ENCODE measurements around the gene RAPGEF1.

The RAPGEF1 gene

GRCh38 chr9:131567910-131568309 is 172.0 kb downstream of the RAPGEF1 start:
- TF ChIP-seq CTCF (IDR thresholded peaks at IDR 0.05; ENCODE audit: low read length) (no peak), EZH2phosphoT487 (IDR thresholded peaks at IDR 0.05; ENCODE audit: low read length) (no peak), EZH2 (optimal IDR thresholded peaks at IDR 0.05; ENCODE audit: low read depth, low read length) (no peak)

GRCh38 chr9:131566158-131566557 is 173.7 kb downstream of the RAPGEF1 start:
- Histone ChIP-seq H3K36me3 (replicated peaks; ENCODE audit: insufficient read depth, low read length) (no peaks in the 10 kb centered on the region; the same call in 1 of the 2 replicates), H3K9ac (ENCODE audit: low read length) (no peak overlapping the region), H3K27me3 (replicated peaks; ENCODE audit: insufficient read depth, low read length) (no peaks in the 10 kb centered on the region), H3K4me1 (ENCODE audit: low read length) (no peaks in the 10 kb centered on the region), H3K79me2 (ENCODE audit: low read length) (no peaks in the 10 kb centered on the region), H4K20me1 (ENCODE audit: insufficient read depth, low read length) (no peaks in the 10 kb centered on the region), H3K27ac (ENCODE audit: low read length) (no peak overlapping the region), H3K9me2 (replicated peaks; ENCODE audit: insufficient read depth, low read length) (no peaks in the 10 kb centered on the region), H3K4me2 (ENCODE audit: low read depth, low read length) (no peak overlapping the region), H3K9me3 (replicated peaks; ENCODE audit: insufficient read depth, low read length) (no peaks in the 10 kb centered on the region), H3F3A (ENCODE audit: insufficient read depth, low read length) (no peaks in the 10 kb centered on the region), H2AFZ (ENCODE audit: low read length) (no peak overlapping the region), H3K4me3 (ENCODE audit: low read length) (no peak overlapping the region)
- DNase-seq, result no peak
- TF ChIP-seq CTCF (IDR thresholded peaks at IDR 0.05; ENCODE audit: low read length), result no peak
- TF ChIP-seq EZH2 (optimal IDR thresholded peaks at IDR 0.05; ENCODE audit: low read depth, low read length), result no peak
- TF ChIP-seq EZH2phosphoT487 (IDR thresholded peaks at IDR 0.05; ENCODE audit: low read length), result no peak

More at GRCh38 chr9:131567910-131568309, 172.0 kb downstream of the RAPGEF1 start:
- no peak overlapping the region for H3K9ac ChIP-seq (ENCODE audit: low read length)
- no peaks in the 10 kb centered on the region for H3K4me1 ChIP-seq (ENCODE audit: low read length)
- DNase-seq, result no peak
- H3K27me3 ChIP-seq (replicated peaks; ENCODE audit: insufficient read depth, low read length), result no peaks in the 10 kb centered on the region
- no peak overlapping the region for H3K27ac ChIP-seq (ENCODE audit: low read length)
- no peak overlapping the region for H3K4me2 ChIP-seq (ENCODE audit: low read depth, low read length)
- H3K9me2 ChIP-seq (replicated peaks; ENCODE audit: insufficient read depth, low read length), result no peaks in the 10 kb centered on the region
- H3K79me2 ChIP-seq (ENCODE audit: low read length), result no peaks in the 10 kb centered on the region
- H3F3A ChIP-seq (ENCODE audit: insufficient read depth, low read length), result no peaks in the 10 kb centered on the region
- no peak overlapping the region for H3K4me3 ChIP-seq (ENCODE audit: low read length)
- H3K36me3 ChIP-seq (replicated peaks; ENCODE audit: insufficient read depth, low read length), result no peaks in the 10 kb centered on the region; the same call in 1 of the 2 replicates
- no peaks in the 10 kb centered on the region for H4K20me1 ChIP-seq (ENCODE audit: insufficient read depth, low read length)
- no peaks in the 10 kb centered on the region for H3K9me3 ChIP-seq (replicated peaks; ENCODE audit: insufficient read depth, low read length)
- no peak overlapping the region for H2AFZ ChIP-seq (ENCODE audit: low read length)

GRCh38 chr9:131565369-131565768 is 174.5 kb downstream of the RAPGEF1 start:
- TF ChIP-seq CTCF (IDR thresholded peaks at IDR 0.05; ENCODE audit: low read length) (no peak), EZH2 (optimal IDR thresholded peaks at IDR 0.05; ENCODE audit: low read depth, low read length) (no peak), EZH2phosphoT487 (IDR thresholded peaks at IDR 0.05; ENCODE audit: low read length) (no peak)
- Histone ChIP-seq H3F3A (ENCODE audit: insufficient read depth, low read length) (no peaks in the 10 kb centered on the region), H3K9ac (ENCODE audit: low read length) (no peak overlapping the region), H3K4me1 (ENCODE audit: low read length) (no peaks in the 10 kb centered on the region), H4K20me1 (ENCODE audit: insufficient read depth, low read length) (no peaks in the 10 kb centered on the region), H3K79me2 (ENCODE audit: low read length) (no peaks in the 10 kb centered on the region), H3K36me3 (replicated peaks; ENCODE audit: insufficient read depth, low read length) (no peaks in the 10 kb centered on the region; the same call in 1 of the 2 replicates), H3K9me2 (replicated peaks; ENCODE audit: insufficient read depth, low read length) (no peaks in the 10 kb centered on the region), H3K27me3 (replicated peaks; ENCODE audit: insufficient read depth, low read length) (no peaks in the 10 kb centered on the region), H2AFZ (ENCODE audit: low read length) (no peak overlapping the region), H3K27ac (ENCODE audit: low read length) (no peak overlapping the region), H3K4me3 (ENCODE audit: low read length) (no peak overlapping the region), H3K9me3 (replicated peaks; ENCODE audit: insufficient read depth, low read length) (no peaks in the 10 kb centered on the region), H3K4me2 (ENCODE audit: low read depth, low read length) (no peak overlapping the region)
- peak; percentile 19 for DNase-seq
